CD8-positive, alpha-beta memory T cell (primary cell): Measurements from ENCODE around the gene LRP1B. TPM values are rescaled to one million over a fixed set of nuclear protein-coding genes. Genes with fewer than 3 reads are reported as not detected.

Experiments used
- CTCF ChIA-PET: fragments of 350-600 bp; sonication (Branson Sonifier 250); formaldehyde crosslinking; loops from one replicate; lab custom pipeline; 2021; ENCODE audit warnings: antibody characterized with exemption; lab: Charles Lee
- POLR2A ChIA-PET: fragments of 350-600 bp; sonication (Branson Sonifier 250); formaldehyde crosslinking; loops from one replicate; lab custom pipeline; 2021; ENCODE audit warnings: antibody characterized with exemption; lab: Charles Lee
- DNase-seq, 5 donors: peaks; one replicate each; pipeline versions ENCODE4 v3.0.0 to v3.0.0-alpha.2; 2020 to 2022; ENCODE audit warnings: mixed read lengths in 1 of 5
- H3K27ac ChIP-seq: one replicate; pipeline ENCODE4 v1.7.0; 2013; ENCODE audit warnings: low read depth, mild to moderate bottlenecking, low read length, moderate library complexity
- H3K27me3 ChIP-seq: 2 replicates; pipeline ENCODE4 v1.7.0; 2013; ENCODE audit warnings: low read length, mild to moderate bottlenecking; ENCODE audit not compliant: insufficient read depth, poor library complexity, severe bottlenecking
- H3K36me3 ChIP-seq: 2 replicates; pipeline ENCODE4 v1.7.0; 2013; ENCODE audit warnings: mild to moderate bottlenecking, low read length, moderate library complexity; ENCODE audit not compliant: insufficient read depth
- H3K4me1 ChIP-seq: 2 replicates; pipeline ENCODE4 v1.7.0; 2013; ENCODE audit warnings: mild to moderate bottlenecking, low read length, moderate library complexity; ENCODE audit not compliant: insufficient read depth
- H3K4me3 ChIP-seq: 2 replicates; pipeline ENCODE4 v1.7.0; 2013; ENCODE audit warnings: mild to moderate bottlenecking, low read length
- H3K9me3 ChIP-seq: 2 replicates; pipeline ENCODE4 v1.7.0; 2013; ENCODE audit warnings: mild to moderate bottlenecking, low read length
- H3K27ac Mint-ChIP-seq, 8 donors: one replicate each; pipeline ENCODE4 v1.8.0; 2020 to 2021; ENCODE audit warnings: mixed read lengths in 8 of 8, mild to moderate bottlenecking in 6 of 8, inconsistent platforms in 3 of 8, moderate library complexity in 3 of 8
- H3K27me3 Mint-ChIP-seq, 2 donors: one replicate each; pipeline ENCODE4 v1.8.0; 2020 to 2021; ENCODE audit warnings: mixed read lengths in 2 of 2, mild to moderate bottlenecking in 1 of 2, moderate library complexity in 1 of 2
- H3K36me3 Mint-ChIP-seq, 3 donors: one replicate each; pipeline ENCODE4 v1.8.0; 2020 to 2021; ENCODE audit warnings: mixed read lengths in 3 of 3, inconsistent platforms in 1 of 3, mild to moderate bottlenecking in 1 of 3
- H3K4me1 Mint-ChIP-seq, 3 donors: one replicate each; pipeline ENCODE4 v1.8.0; 2020 to 2021; ENCODE audit warnings: mixed read lengths in 3 of 3, inconsistent platforms in 1 of 3, mild to moderate bottlenecking in 1 of 3
- H3K4me3 Mint-ChIP-seq, 7 donors: one replicate each; pipeline ENCODE4 v1.8.0; 2020 to 2021; ENCODE audit warnings: mixed read lengths in 7 of 7, mild to moderate bottlenecking in 6 of 7, moderate library complexity in 4 of 7, inconsistent platforms in 2 of 7
- H3K9me3 Mint-ChIP-seq, 5 donors: one replicate each; pipeline ENCODE4 v1.8.0; 2020 to 2022; ENCODE audit warnings: mixed read lengths in 5 of 5, mild to moderate bottlenecking in 3 of 5, moderate library complexity in 2 of 5, inconsistent platforms in 1 of 5
- polyA plus RNA-seq: library from polyadenylated mRNA; unstranded; fragments of 300-500 nt; fragmentation: Illumina TruSeq; gene quantifications from one replicate; pipeline ENCODE4 v1.2.3, GENCODE V29; 2021
- total RNA-seq, 2 experiments: library from RNA; stranded (reverse); gene quantifications; one replicate each; pipeline ENCODE4 v1.2.3, GENCODE V29; 2021

LRP1B gene
- total and polyA plus RNA-seq, 3 experiments from 2014 or later, result not detected

DNA sequence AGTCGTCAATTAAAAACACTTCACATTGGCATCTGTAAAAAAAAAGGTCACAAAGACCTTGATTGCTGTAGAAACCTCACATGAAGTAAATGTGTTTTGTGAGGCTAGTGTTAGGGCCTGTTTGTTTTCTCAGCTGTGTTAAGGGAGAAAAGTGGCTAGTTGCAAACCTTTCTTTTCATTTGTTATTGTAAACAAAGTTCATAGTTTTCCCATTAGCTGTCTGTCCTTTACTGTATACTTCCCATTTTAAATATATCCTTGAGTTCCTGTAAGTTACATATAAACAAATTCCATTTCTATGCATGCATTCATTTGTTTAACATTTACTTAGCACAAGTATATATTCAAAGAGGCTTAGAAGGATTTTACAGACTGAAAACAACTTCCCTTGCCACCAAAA is 1250.2 kb downstream of the LRP1B start:
- no peak overlapping the region for H3K4me3 ChIP-seq
- ChIA-PET CTCF (no interaction called here), POLR2A (no interaction called here)
- Mint-ChIP-seq H3K36me3 (no peaks in the 10 kb centered on the region), H3K27ac (no peak overlapping the region), H3K9me3 (peaks cover 0 to 30% (median 10%) of the 10 kb centered on the region in 5 donors), H3K4me1 (no peaks in the 10 kb centered on the region), H3K27me3 (no peaks in the 10 kb centered on the region), H3K4me3 (no peak overlapping the region)
- H3K27ac ChIP-seq, result no peak overlapping the region
- H3K36me3 ChIP-seq, result no peaks in the 10 kb centered on the region
- no peaks in the 10 kb centered on the region for H3K27me3 ChIP-seq
- no peaks in the 10 kb centered on the region for H3K9me3 ChIP-seq
- no peak for DNase-seq
- no peaks in the 10 kb centered on the region for H3K4me1 ChIP-seq

DNA sequence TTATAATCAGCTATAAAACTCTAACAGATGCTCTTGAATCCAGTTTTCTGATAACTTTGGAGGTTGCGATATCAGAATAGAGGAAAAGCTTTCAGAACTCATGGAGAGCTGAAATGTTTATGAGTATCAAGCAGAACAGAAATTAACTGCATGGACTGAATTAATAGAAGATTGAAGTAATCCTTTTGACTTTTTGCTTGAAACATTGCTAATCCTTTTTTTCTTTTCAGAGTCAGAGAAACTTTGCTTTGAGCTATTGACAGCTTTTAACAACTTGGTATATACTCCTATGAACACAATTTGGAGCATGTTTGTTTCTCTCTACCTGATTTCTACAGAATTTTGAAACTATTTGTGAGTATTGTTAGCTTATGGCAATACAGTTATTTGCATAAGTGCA is 1254.8 kb downstream of the LRP1B start:
- no peak for DNase-seq
- H3K4me3 ChIP-seq, result no peak overlapping the region
- H3K4me1 ChIP-seq, result no peaks in the 10 kb centered on the region
- no peak overlapping the region for H3K27ac ChIP-seq
- ChIA-PET CTCF (no interaction called here), POLR2A (no interaction called here)
- H3K27me3 ChIP-seq, result no peaks in the 10 kb centered on the region
- Mint-ChIP-seq H3K27me3 (no peaks in the 10 kb centered on the region), H3K4me1 (no peaks in the 10 kb centered on the region), H3K9me3 (peaks cover 0 to 11% (median 10%) of the 10 kb centered on the region in 5 donors), H3K36me3 (no peaks in the 10 kb centered on the region), H3K27ac (no peak overlapping the region), H3K4me3 (no peak overlapping the region)
- H3K9me3 ChIP-seq, result no peaks in the 10 kb centered on the region
- no peaks in the 10 kb centered on the region for H3K36me3 ChIP-seq

DNA sequence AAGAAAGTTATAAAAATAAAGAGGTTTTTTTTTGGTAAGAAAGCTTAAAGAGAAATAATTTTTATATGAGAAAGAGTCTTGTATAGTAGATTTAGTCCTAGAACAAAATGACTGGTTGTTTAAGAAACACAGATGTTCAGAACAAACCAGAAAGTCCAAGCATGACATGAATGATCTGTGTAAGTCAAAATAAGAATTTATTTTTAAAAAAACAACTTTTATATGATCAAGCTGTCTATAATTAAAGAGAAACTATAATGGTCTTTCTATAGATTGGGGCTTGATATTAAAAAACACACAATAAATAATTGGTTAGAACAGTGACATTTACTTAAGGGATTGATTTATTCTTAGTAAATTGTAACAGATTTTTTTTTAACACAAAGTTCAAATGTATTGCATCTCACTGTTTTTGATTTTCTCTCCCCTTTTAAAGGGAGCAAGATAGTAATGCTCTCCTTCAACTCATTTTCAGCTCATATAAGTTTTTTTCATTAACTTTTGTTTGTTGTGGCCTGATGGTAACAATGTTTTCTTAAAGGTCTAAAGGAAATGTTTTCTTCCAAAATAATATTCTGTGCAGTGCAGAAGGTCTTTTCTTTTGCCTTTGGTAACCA is 1256.8 kb downstream of the LRP1B start:
- Mint-ChIP-seq H3K27me3 (no peaks in the 10 kb centered on the region), H3K9me3 (peaks cover 0 to 16% (median 6%) of the 10 kb centered on the region in 5 donors), H3K27ac (no peak overlapping the region), H3K4me3 (no peak overlapping the region), H3K4me1 (no peaks in the 10 kb centered on the region), H3K36me3 (no peaks in the 10 kb centered on the region)
- no peaks in the 10 kb centered on the region for H3K4me1 ChIP-seq
- POLR2A ChIA-PET, result no interaction called here
- CTCF ChIA-PET, result no interaction called here
- H3K36me3 ChIP-seq, result no peaks in the 10 kb centered on the region
- no peak overlapping the region for H3K4me3 ChIP-seq
- no peak overlapping the region for H3K27ac ChIP-seq
- DNase-seq, result no peak
- no peaks in the 10 kb centered on the region for H3K9me3 ChIP-seq
- no peaks in the 10 kb centered on the region for H3K27me3 ChIP-seq

DNA sequence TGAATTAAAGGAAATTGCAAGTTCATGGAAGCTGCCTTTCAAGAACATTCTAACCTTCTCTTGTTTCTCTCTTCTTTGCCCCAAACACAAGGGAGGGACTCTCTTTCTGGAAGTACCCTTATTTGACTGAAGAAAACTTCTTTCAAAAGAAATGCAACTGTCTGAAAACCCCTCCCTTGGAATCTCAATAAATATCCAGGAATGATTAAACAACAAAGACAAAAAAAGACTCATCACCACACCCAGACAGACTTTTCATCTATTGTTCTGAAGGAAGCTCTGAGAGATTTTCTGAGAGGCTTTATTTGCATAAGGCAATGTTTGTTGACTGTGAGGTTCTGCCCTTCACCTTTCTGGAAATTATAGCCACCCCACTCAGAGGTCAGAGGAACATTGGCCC is 1260.9 kb downstream of the LRP1B start:
- Histone ChIP-seq H3K9me3 (no peaks in the 10 kb centered on the region), H3K4me1 (no peaks in the 10 kb centered on the region), H3K27ac (no peak overlapping the region), H3K4me3 (no peak overlapping the region), H3K36me3 (no peaks in the 10 kb centered on the region), H3K27me3 (no peaks in the 10 kb centered on the region)
- no peaks in the 10 kb centered on the region for H3K4me1 Mint-ChIP-seq
- H3K27me3 Mint-ChIP-seq, result no peaks in the 10 kb centered on the region
- H3K36me3 Mint-ChIP-seq, result no peaks in the 10 kb centered on the region
- POLR2A ChIA-PET, result no interaction called here
- no peak for DNase-seq
- no peak overlapping the region for H3K27ac Mint-ChIP-seq
- H3K4me3 Mint-ChIP-seq, result no peak overlapping the region
- H3K9me3 Mint-ChIP-seq, result peaks cover 0 to 15% (median 4%) of the 10 kb centered on the region in 5 donors
- CTCF ChIA-PET, result no interaction called here

DNA sequence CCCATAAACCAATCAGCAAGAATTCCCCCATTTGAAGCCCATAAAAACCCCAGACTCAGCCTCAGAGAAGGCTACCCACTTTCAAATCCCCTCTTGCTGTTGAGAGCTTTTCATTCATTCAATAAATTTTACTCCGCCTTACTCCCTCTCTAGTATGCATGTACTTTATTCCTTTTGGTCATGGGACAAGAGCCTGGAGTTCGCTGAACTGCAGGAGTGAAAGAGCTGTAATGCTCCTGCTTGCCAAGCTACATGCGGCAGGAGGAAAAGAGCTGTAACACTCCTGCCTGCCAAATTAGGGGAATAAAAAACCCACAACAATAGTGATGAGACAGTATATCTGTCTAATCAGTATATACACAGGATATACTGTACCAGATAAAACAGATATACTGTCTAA is 1261.7 kb downstream of the LRP1B start:
- no peaks in the 10 kb centered on the region for H3K27me3 ChIP-seq
- no peaks in the 10 kb centered on the region for H3K36me3 Mint-ChIP-seq
- H3K9me3 Mint-ChIP-seq, result peaks cover 0 to 13% (median 4%) of the 10 kb centered on the region in 5 donors
- no peak overlapping the region for H3K27ac Mint-ChIP-seq
- no peaks in the 10 kb centered on the region for H3K36me3 ChIP-seq
- DNase-seq, result no peak
- ChIA-PET POLR2A (no interaction called here), CTCF (no interaction called here)
- H3K27me3 Mint-ChIP-seq, result no peaks in the 10 kb centered on the region
- no peak overlapping the region for H3K4me3 ChIP-seq
- H3K4me1 Mint-ChIP-seq, result no peaks in the 10 kb centered on the region
- no peaks in the 10 kb centered on the region for H3K4me1 ChIP-seq
- no peaks in the 10 kb centered on the region for H3K9me3 ChIP-seq
- H3K27ac ChIP-seq, result no peak overlapping the region
- H3K4me3 Mint-ChIP-seq, result no peak overlapping the region

DNA sequence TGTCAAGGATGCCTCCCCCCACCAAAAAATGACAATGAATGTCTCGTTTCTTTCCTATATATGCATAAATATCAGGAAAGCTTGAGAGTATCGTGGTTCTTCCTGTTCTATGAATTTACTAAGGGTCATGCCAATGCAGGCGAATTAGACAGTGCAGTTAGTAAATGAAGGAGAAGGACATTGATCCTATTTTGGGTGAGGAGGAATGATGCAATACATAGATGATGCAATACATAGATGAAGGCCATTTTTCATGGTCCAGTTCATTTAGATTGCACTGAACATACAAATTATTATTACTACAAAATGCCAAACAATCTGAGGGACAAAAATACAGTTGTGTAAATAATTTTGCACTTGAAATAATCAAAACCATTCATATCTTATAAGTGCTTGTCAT is 1265.0 kb downstream of the LRP1B start:
- H3K27me3 ChIP-seq, result no peaks in the 10 kb centered on the region
- no peaks in the 10 kb centered on the region for H3K4me1 Mint-ChIP-seq
- H3K9me3 ChIP-seq, result no peaks in the 10 kb centered on the region
- no peak overlapping the region for H3K27ac Mint-ChIP-seq
- POLR2A ChIA-PET, result no interaction called here
- no peak overlapping the region for H3K4me3 ChIP-seq
- no peaks in the 10 kb centered on the region for H3K27me3 Mint-ChIP-seq
- CTCF ChIA-PET, result no interaction called here
- no peak overlapping the region for H3K4me3 Mint-ChIP-seq
- no peaks in the 10 kb centered on the region for H3K4me1 ChIP-seq
- no peaks in the 10 kb centered on the region for H3K36me3 ChIP-seq
- no peak overlapping the region for H3K27ac ChIP-seq
- H3K9me3 Mint-ChIP-seq, result peaks cover 3 to 23% (median 11%) of the 10 kb centered on the region in 5 donors
- DNase-seq, result no peak
- H3K36me3 Mint-ChIP-seq, result no peaks in the 10 kb centered on the region

DNA sequence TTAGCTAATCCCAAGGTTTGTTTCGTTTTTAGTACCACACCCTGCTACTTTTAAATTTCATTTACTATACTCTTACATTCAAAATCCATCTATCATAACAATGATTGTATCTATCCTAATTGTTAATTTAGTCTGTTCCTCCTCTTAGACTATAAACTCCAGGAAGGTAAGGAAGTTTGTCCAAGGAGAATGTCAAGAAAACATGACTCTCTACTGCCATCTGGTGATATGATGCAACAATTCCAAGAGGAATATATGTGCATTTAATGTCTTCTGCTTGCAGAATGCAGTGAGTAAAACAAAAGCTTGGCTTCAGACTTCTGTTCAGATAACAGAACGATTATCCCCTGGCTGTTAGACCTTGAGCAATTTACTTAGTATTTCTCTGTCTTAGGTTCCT is 1267.1 kb downstream of the LRP1B start:
- Histone ChIP-seq H3K36me3 (no peaks in the 10 kb centered on the region), H3K4me1 (no peaks in the 10 kb centered on the region), H3K27ac (no peak overlapping the region), H3K9me3 (no peaks in the 10 kb centered on the region), H3K27me3 (no peaks in the 10 kb centered on the region), H3K4me3 (no peak overlapping the region)
- Mint-ChIP-seq H3K27me3 (peaks cover 0 to 2% of the 10 kb centered on the region in 2 donors), H3K36me3 (no peaks in the 10 kb centered on the region), H3K27ac (no peak overlapping the region), H3K4me3 (no peak overlapping the region), H3K9me3 (peaks cover 3 to 21% (median 11%) of the 10 kb centered on the region in 5 donors), H3K4me1 (no peaks in the 10 kb centered on the region)
- CTCF ChIA-PET, result no interaction called here
- POLR2A ChIA-PET, result no interaction called here
- no peak for DNase-seq

DNA sequence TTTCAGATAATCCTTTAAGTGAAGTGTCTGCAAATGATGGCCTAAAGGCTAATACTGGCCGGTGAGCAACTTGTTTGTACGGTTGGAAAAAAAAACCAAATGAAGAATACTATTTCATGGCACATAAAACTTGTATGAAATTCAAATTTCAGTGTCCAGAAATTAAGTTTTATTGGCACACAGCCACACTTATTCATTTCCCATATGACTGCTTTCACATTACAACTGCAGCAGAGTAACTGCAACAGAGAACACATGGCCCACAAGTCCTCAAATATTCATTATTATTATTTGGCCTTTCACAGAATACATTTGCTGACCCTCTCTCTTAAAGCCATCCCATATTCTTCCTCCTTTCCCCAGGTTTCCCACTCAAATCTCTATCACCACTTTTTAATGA is 1268.6 kb downstream of the LRP1B start:
- Mint-ChIP-seq H3K4me3 (no peak overlapping the region), H3K27ac (no peak overlapping the region), H3K27me3 (peaks cover 0 to 2% of the 10 kb centered on the region in 2 donors), H3K36me3 (no peaks in the 10 kb centered on the region), H3K4me1 (no peaks in the 10 kb centered on the region), H3K9me3 (peaks cover 3 to 19% (median 16%) of the 10 kb centered on the region in 5 donors)
- no peaks in the 10 kb centered on the region for H3K36me3 ChIP-seq
- no peak overlapping the region for H3K27ac ChIP-seq
- H3K9me3 ChIP-seq, result no peaks in the 10 kb centered on the region
- no peaks in the 10 kb centered on the region for H3K4me1 ChIP-seq
- ChIA-PET CTCF (no interaction called here), POLR2A (no interaction called here)
- H3K27me3 ChIP-seq, result no peaks in the 10 kb centered on the region
- no peak for DNase-seq
- no peak overlapping the region for H3K4me3 ChIP-seq
